Hematopoietic multipotent progenitor cell treated with erythropoietin and hydrocortisone succinate and interleukin-3 and kit ligand, for 8 days (in vitro differentiated cells): ENCODE results near the gene PNKP.

Experiments
- DNase-seq: peaks from one replicate; pipeline ENCODE4 v3.0.0-alpha.2; 2015

Gene PNKP

DNA sequence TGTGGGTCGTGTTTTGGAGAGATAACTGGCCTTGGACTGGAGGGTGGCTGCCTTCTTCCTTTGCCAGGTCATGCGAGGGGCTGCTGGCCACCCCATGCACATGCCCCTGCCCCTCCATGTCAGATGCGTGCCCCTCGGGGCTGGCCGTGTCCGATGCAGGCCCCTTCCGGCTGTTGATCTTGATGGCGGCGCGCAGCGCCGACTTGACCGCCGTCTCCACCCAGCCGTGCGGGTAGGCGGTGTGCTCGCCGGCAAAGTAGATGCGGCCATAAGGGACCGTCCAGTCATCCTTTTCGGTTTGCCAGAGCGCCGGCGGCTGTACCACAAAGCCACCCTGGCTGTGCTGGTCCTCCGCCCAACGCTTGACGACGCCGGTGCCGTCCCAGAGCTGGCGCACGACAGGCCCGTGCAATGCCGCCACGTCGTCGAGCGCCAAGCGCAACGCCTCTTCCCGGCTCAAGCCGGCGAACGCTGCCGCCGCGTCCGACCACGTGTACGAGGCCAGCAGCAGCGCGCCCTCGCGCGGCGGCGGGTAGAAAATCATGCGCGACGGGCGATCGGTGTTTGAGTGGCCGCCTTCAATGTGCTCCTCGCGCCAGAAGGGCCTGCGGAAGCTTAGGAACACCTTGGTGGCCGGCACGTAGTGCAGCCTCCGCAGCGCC is 22.4 kb upstream of the PNKP start:
- peak; percentile 85 for DNase-seq

- no peak for DNase-seq
These were observed 21.8 kb upstream of the PNKP start for GRCh38 chr19:49889038-49889686.

GRCh38 chr19:49888510-49888824 is 21.1 kb upstream of the PNKP start:
- no peak for DNase-seq

GRCh38 chr19:49887665-49888509 is 20.5 kb upstream of the PNKP start:
- DNase-seq: no peak

- no peak for DNase-seq
These were observed 19.8 kb upstream of the PNKP start for GRCh38 chr19:49887037-49887664.

GRCh38 chr19:49884760-49885159 is 17.4 kb upstream of the PNKP start:
- no peak for DNase-seq

DNA sequence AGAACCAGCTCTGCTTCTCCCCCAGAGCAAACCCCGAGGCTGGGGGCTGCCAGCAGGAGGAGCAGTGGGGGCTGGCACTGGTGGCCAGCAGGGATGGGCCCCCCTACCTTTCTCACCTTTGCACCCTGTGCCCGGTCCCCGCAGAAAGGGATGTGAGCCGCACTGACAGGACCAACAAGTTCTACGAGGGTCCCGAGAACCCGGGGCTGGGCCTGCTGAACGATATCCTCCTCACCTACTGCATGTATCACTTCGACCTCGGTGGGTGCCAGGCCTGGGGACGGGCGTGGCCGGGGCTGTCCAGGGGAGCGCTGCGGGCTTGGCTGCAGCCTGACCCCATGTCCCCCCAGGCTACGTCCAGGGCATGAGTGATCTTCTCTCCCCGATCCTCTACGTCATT is 16.7 kb upstream of the PNKP start:
- no peak for DNase-seq

DNA sequence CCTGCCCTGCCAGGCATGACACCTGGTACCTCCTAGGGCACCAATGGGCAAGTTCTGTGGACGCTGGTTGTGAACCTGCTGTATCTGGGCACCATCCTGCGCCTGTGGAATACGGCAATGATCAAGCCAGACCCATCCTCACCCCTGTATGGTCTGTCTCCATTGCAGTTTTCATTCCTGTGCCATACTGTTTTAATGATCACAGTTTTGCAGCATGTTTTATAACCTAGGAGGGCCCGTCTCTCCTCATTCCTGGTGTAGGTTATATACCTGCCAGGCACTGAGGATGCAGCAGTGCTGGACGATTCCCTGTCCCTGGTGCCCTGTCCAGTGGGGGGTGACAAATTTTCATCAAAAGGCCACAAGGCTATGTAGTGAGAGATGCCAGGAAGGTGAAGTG is 15.7 kb upstream of the PNKP start:
- DNase-seq: no peak

DNA sequence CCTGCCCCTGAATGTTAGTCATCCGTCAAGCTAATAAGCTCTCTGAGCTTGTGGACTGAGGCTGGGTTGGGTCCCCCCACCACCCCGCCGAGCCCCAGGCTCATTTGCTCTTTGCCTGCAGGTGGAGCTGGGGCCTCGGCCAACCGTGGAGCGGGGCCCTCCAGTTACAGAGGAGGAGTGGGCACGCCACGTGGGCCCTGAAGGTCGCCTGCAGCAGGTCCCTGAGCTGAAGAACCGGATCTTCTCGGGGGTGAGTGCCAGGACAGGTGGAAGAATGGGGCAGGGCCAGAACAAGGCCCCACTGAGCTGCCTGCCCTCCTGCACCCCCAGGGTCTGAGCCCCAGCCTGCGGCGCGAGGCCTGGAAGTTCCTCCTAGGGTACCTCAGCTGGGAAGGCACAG is 15.3 kb upstream of the PNKP start:
- DNase-seq: no peak

DNA sequence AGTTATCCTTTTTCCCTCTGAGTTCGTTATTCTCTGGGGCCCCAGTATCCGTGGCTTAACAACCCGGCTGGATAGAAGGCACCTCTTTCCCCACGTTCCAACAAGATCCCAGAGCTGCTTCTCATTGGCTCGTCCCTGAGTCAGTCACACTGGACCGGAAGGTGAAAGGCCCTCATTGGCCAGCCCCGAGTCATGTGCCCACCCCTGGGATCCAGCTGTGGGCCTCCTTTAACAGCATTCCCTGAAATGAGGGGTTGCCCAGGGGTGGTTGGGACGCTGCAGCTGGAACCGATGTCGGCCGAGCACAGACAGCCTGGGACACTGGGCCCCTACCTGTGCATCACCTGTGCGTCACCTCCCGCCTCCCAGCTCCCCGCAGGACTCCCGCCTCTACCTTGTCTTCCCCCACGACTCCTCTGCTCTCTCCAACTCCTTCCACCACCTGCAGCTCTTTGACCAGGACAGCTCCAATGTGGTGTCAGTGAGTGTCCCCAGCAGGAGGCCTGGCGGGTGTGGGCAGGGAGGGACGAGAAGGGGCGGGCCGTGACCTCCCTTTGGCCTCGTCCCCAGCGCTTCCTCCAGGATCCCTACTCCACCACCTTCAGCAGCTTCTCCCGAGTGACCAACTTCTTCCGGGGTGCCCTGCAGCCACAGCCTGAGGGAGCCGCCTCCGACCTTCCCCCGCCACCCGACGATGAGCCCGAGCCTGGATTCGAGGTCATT is 14.5 kb upstream of the PNKP start:
- no peak for DNase-seq

DNA sequence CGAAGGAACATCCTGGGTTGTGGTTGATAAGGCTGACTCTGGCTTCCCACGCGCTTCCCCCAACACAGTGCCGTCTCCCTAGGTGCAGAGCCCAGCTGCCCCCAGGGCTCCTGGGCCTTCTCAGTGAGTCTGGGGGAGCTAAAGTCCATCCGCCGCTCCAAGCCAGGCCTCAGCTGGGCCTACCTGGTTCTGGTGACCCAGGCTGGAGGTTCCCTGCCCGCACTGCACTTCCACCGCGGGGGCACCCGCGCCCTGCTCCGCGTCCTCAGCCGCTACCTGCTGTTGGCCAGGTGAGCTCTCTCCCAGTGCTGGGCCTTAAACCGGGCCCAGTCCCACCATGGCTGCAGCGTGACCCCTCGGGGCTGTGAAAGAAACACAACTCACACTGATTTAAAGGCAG is 13.8 kb upstream of the PNKP start:
- no peak for DNase-seq

DNA sequence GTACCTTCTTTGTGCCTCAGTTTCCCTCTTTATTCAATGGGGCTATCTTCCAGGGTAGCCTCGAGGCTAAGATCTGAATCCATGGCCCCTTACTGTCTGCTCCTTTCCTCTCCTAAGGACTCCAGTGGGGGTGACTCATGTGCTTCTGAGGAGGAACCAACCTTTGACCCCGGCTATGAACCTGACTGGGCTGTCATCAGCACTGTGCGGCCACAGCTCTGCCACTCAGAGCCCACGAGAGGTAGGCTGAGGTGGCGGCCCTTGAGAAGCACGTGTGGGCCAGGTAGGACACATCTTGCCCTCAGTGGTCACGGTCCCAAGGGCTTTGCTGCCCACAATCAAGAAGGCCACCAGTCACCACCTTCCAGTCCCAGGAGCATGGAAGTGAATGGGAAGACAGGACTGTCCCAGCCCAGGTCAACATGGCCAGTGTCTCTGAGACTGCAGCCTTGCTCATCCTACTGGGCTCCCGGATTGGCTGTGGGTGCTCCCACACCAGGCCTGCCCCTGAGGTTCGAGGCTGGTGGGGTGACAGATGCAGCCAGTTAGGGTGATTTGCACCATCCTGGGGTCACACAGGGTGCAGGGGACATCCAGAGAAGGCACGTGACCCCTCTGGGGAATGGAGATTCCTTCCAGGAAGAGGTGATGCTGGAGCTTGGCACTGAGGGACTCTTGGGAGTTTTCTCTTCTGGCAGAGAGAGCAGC is 12.9 kb upstream of the PNKP start:
- DNase-seq: no peak

GRCh38 chr19:49879243-49879963 is 12.0 kb upstream of the PNKP start:
- DNase-seq: peak; percentile 63

GRCh38 chr19:49878744-49879070 is 11.3 kb upstream of the PNKP start:
- no peak for DNase-seq

DNA sequence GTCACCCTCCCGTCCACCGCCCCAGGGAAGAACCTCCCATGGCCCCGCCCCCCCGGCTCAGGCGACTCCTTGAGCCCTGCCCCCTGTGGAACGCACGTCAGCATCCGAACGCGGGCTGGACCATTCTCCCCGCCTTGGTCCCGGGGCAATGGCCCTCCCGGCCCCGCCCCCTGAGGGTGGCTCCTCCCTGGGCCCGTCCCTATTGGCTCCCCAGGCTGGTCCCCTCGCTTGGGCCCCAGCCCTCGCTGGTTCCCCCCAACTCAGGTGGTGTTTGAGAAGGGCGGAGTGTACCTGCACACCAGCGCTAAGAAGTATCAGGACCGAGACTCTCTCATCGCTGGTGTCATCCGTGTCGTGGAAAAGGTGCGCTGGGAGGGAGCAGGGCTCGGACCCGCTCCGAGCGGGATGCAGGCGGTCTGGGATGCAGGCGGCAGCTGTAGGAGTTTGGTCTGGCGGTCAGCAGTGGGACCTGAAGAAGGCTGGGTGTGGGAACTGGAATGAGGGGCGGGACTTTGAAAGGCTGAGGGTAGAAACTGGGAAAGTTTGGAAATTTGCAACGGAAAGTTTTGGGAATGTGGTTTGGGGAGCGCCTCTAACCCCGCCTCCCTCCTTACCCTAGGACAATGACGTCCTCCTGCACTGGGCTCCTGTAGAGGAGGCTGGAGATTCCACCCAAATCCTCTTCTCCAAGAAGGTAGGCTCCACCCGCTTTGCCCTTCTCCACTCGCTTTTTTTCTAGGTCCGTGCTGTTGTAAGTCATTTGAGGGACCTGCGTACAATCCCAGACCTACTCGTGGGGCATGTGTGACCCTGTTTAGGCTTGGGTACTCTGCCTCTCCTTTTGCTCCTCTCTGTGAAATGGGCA is 10.7 kb upstream of the PNKP start:
- DNase-seq: peak; percentile 97

DNA sequence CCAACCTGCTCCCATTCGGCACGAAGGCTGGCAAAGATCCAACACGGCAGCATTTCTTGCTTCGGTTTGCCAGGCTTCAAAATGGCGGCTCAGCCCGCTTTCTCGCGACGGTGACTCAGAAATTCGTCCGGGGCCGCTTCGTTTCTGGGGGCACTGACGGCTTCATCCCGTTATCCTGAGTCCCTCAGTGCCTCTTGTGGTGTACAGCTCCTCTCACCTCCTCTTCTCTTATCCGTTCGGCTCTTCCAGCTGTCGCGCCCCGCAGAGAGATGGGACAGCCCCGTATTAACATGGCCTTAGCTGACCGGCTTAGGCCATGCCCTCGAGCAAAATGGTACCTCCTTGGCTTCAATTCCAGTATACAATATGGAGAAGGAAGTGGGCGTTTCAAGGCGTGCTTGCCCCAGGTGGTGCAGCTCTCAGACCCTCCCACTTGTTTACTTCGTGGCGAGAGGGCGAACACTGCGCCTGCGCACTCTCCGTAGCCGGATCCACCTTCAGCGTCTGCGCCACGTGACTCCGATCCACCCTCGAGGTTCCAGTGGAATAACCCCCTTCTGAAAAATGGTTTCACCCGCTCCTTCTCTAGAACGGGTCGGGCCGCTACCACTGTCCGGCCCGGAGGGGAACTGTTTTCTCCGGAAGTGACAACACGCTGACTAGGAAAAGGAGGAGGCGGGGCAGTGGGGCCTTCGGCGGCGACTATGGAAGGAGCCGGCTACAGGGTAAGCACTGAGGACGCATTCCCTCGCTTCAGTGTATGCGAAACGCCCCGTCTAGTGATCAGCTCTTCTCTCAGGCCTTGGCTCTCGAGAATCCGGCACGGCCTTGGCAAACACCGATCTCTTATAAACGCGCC is 9.9 kb upstream of the PNKP start, which contains the start of the genes AKT1S1 and TBC1D17:
Gene AKT1S1, minus strand, starts transcription at position 336 of the 859 bp plus-strand sequence. CDS start 4,060 bp downstream, outside the sequence.
Gene TBC1D17, plus strand, starts transcription at position 683 of the 859 bp plus-strand sequence. Its CDS starts 22 bp downstream, at position 705.
- DNase-seq: peak; percentile 100

DNA sequence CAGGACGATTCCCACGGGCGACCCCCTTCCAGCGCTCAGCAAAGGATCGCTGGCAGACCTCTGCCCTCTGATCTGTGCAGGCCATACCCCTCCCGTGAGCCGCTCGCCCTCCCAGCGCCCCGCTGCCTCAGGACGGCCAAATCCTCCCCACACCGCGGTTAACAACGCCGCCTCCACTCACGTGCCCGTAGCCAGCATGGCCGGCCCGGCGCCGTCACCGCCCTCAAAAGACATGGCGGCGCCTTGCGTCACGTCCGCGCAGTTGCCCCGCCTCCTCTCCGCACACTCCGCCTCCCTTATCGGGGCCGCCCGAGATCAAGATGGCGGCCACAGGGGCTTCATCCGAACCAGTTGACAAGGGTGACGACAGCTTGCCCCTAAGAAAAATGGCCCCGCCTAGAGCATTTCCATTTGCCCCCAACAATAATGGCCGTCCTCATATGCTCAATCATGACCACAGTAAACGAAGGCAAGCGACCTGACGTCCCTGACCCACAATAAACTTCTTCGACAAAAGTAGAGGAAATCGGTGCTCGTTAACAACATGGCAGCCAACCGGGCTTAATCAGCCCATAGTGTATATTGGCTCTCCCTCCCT is 9.1 kb upstream of the PNKP start:
- DNase-seq: peak; percentile 99

- peak; percentile 72 for DNase-seq
These were observed 8.6 kb upstream of the PNKP start for GRCh38 chr19:49875857-49876421.

DNA sequence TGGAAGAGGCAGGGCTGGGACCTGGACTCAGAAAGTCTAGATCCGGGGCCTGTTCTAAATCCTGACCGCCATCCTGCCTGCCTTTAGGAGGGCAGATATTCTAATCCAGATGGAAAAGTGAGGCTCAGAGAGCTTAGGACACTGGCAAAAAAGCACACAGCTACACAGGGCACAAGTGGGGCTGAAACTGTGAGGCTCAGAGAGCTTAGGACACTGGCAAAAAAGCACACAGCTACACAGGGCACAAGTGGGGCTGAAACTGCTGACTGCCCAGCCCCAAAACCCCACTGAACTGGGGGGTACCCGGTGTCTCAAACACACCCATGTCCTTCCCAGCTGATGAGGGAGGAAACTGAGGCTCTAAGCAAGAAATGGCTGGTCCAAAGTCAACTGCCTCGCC is 7.8 kb upstream of the PNKP start:
- DNase-seq: no peak
